Hippocampal formation (tissue), 2 donors: ENCODE measurements around the gene TUBB2B.
"Not testable (repeated sequence)": the region's sequence is repeated elsewhere in the genome, so short reads cannot be mapped to it uniquely, and the experiment has no call there.

Experiments used
- DNase-seq, 2 donors: peaks; one replicate each; lab custom pipeline; 2025; lab: John Stamatoyannopoulos, UW

The TUBB2B gene

DNA sequence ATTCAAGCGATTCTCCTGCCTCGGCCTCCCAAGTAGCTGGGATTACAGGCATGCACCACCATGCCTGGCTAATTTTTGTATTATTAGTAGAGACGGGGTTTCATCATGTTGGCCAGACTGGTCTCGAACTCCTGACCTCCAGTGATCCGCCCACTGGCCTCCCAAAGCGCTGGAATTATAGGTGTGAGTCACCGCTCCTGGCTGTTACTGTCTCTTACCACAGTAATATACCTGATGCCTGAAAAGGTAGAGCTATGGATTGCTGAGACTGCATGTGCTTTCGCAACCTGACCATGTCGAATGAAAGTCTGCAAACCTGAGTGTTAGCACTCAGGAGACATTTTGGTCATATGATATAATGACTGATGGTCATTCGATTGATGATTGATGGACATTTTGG is 38.3 kb downstream of the TUBB2B start:
- DNase-seq = not testable (repeated sequence)

DNA sequence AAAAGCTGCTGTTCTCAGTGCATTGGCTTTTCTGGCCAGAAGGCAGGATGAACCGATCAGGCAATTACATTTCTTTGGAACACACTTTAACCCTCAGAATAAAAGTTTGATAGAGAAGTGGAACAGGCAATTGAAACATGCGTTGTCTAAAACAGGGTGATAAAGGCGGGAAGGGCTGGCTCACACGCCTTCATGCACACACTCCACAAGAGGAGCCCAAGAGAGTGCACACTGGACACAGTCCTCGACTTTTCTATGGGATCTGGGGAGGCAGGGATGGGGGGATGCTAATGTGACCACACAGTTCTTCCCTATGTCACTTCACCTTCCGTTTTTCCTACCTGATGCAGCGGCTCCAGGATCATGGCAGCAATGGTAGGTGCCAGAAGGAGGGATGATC is 39.2 kb downstream of the TUBB2B start:
- DNase-seq = no peak

DNA sequence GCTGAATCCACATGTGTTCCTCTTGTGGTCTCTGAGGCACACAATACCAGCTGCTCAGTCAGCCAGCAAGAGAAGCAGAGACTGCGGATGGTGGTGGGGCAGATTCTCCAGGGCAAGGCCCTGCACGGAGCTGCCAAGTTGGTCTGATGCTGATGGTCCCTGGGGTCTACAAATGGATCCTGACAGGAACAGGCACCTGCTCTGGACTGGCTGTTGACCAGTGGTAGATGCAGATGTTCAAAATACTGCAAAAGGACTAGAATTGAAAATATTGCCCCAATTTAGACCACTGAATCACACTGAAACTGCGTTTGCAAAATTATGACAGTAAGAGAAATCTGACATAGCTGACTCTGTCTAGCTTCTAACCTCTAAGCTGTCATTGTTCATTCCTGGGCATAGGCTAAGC is 40.5 kb downstream of the TUBB2B start:
- no peak for DNase-seq

DNA sequence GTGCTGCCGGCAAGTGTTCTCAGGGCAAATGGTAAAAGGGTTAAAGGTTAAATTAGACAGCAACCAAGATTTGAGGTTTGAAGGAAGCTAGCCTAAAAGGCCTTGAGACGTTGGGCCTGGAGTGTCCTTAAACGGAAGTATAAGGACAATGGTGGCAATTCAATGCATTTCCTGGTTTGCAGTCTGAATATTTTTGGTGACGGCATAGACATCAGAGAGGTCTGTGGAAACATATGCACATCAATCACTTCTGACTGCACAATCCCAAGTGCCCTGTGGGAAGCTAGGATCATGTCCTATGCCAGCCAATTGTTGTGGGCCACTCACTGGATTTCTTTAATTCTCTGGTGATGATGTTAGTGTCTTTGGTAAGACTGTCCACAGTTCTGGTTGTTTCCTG is 44.4 kb downstream of the TUBB2B start:
- DNase-seq = no peak

DNA sequence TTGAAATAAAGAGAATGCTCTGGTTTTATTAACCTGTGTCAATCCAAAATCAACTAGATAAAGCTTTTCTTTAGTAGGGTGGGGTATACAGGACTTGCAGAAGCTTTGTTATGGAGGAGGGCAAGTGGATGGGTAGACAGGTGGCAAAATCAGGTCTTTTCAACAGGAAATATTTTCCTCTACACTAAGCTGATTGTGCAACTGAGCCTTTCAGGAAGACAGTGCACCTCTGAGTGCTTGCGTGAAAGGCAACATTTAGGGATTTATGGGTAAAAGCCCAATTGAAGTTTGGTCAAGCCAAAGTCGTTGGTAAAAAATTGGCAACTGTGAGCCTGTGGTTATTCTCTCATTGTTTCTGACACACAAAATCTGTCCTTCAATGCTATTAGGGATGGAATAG is 46.3 kb downstream of the TUBB2B start:
- no peak for DNase-seq

DNA sequence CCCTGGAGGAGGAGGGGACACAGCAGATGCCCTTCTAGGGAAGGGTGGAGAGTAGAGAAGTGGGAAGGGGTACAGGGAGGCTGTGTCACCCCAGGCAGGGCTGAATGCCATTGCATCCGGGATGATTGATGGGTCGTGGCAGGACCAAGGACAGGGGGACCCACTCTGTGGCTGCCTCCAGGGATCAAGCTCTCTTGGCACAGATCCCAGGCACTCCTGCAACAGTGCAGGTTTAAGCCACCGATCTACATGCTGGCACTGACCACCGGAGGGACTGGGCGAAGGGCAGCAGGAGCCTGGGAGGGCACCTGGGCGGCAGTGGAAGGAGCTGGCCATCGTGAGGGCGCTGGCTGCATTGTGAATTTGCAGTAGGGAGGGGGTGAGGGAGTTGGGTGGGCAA is 47.5 kb downstream of the TUBB2B start:
- not testable (repeated sequence) for DNase-seq

DNA sequence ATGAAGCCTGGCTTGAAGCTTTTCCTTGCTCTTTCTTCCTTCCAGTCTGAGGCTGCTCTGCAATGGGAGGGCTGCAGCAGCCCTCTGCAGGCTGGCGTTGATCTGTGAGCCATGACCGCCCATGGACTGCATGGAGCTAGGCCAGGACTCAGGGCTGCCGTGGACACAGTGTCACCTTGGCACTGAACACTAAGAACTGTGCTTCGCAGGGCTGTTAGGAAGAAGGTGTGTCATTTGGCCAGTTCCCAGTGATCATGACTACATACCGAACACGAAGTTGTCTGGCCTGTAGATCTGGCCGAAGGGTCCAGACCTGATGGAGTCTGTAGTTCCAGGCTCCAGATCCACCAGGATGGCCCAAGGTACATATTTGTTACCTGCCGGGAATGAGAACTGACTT is 48.8 kb downstream of the TUBB2B start:
- DNase-seq = not testable (repeated sequence)

DNA sequence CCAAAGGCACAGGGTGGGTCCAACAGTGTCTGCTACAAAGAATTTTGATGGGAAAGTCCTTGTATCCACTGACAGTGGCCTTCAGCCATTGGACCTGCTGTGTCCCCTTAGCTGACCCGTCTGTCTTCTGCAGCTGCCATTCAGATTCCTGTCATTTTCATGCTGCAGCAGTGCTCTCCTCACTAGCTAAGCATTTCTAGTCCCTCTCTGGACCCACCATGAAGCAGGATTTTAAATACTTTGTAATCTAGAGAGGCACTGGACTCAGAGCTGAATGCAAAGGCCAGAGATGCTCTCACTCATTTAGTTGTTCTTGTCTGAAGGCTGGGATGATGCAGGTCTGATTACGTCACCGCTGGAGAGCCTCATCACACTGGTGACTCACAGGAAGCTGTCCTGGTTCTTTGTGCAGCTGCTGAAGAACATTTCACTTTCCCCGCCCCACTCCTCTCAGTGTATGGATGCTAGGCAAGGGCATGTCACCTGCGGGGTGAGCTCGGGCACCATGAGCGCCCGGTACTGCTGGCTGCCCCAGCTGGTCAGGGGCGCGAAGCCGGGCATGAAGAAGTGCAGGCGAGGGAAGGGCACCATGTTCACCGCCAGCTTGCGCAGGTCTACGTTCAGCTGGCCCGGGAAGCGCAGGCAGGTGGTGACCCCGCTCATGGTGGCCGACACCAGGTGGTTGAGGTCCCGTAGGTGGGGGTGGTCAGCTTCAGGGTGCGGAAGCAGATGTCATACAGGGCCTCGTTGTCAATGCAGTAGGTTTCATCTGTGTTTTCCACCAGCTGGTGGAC is 50.7 kb downstream of the TUBB2B start:
- DNase-seq = no peak

DNA sequence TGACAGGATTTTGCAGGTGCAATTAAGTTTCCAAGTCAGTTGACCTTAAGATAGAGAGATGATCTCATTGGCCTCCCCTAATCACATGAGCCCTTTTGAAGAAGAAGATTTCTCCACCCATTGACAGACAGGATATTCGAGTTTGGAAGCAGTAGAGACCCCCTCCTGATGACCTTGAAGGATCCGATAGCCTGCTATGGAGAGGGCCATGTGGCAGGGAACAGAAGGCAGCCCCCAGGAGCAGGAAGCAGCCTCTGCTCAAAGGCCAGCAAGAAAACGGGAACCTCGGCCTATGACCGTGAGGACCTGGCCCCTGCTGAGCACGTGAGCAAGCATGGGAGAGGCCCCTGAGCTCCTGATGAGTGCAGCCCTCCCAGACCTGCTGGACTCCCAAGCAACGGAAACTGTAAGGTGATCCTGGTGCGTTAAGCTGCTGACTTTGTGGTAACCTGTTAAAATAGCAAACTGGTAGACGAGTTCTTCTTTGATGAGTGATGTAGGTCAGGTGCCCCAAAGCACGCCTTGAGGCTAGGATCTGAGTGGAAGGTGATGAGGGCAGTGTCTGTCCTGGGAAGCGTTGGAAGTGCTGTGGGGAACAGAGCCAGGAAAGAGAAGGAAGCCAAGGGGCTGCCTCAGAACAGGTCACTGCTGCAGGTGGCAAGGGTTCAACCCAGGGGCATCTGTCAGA is 51.6 kb downstream of the TUBB2B start:
- DNase-seq = no peak
